HepG2 (cell line): ENCODE results near the gene SRCIN1.

Experiments
- NR3C1 ChIP-seq: sonication (generic); formaldehyde crosslinking; IDR thresholded peaks from 2 replicates; pipeline ENCODE4 v1.4.0; 2020; ENCODE audit warnings: missing genetic modification reagents
- RNF2 ChIP-seq: fragments of 450-650 bp; conservative IDR thresholded peaks from 2 replicates; pipeline ENCODE4 v1.6.1; 2016; ENCODE audit warnings: low read depth
- TEAD3 ChIP-seq: optimal IDR thresholded peaks from 2 replicates; pipeline ENCODE3; 2016; ENCODE audit warnings: borderline replicate concordance
- ZBTB3 ChIP-seq: sonication (generic); formaldehyde crosslinking; IDR thresholded peaks from 2 replicates; pipeline ENCODE4 v1.4.0; 2020; ENCODE audit warnings: low read depth, mild to moderate bottlenecking, moderate library complexity, missing genetic modification reagents, borderline replicate concordance
- ZNF343 ChIP-seq: sonication (generic); formaldehyde crosslinking; IDR thresholded peaks from 2 replicates; pipeline ENCODE4 v1.4.0; 2020; ENCODE audit warnings: mild to moderate bottlenecking, missing genetic modification reagents
- TF ChIP-seq, protein P1 (sequence below), 2 experiments: sonication (generic) in 1 of 2; formaldehyde crosslinking in 1 of 2; IDR thresholded peaks; 2 replicates each; pipeline versions ENCODE4 v1.5.1 to v1.6.1; 2011 to 2020; ENCODE audit warnings: borderline replicate concordance in 1 of 2, low read depth in 1 of 2, low read length in 1 of 2, mild to moderate bottlenecking in 1 of 2, missing genetic modification reagents in 1 of 2, moderate library complexity in 1 of 2
- TF ChIP-seq, protein P2 (sequence below): sonication (generic); formaldehyde crosslinking; IDR thresholded peaks from 2 replicates; pipeline ENCODE4 v1.5.0; 2020; ENCODE audit warnings: mild to moderate bottlenecking, missing genetic modification reagents
- TF ChIP-seq, protein P3 (sequence below): sonication (generic); formaldehyde crosslinking; IDR thresholded peaks from 2 replicates; pipeline ENCODE4 v1.5.0; 2020; ENCODE audit warnings: missing genetic modification reagents, mild to moderate bottlenecking, borderline replicate concordance
- TF ChIP-seq, protein P4 (sequence below): sonication (generic); formaldehyde crosslinking; IDR thresholded peaks from 2 replicates; pipeline ENCODE4 v1.4.0; 2020; ENCODE audit warnings: low read depth, missing genetic modification reagents

DNA sequence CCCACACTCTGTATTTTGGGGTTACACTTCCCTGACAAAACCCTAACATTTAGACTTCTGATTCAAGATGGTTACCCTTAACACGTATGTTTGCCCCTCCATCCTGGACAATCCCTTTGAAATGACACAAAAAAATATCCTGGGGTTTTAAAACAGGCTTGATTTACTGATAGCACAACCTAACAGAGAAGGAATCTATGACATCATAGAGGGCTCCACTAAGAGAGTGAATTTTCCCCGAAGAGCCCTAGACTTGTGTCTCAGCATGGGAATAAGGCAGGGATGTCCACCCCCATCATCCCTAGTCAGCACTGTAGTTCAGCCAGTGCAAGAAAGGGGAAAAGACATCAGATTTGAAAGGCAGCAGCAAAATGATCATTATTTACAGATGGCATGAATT is 15.8 kb upstream of the SRCIN1 start:
- TF ChIP-seq RNF2 (no peak), ZNF343 (peak; percentile 43; the same call in 1 of the 2 replicates), TEAD3 (no peak), ZBTB3 (CRISPR knock-in tag) (no peak), NR3C1 (CRISPR knock-in tag) (no peak)
- TF ChIP-seq, protein P1, sequence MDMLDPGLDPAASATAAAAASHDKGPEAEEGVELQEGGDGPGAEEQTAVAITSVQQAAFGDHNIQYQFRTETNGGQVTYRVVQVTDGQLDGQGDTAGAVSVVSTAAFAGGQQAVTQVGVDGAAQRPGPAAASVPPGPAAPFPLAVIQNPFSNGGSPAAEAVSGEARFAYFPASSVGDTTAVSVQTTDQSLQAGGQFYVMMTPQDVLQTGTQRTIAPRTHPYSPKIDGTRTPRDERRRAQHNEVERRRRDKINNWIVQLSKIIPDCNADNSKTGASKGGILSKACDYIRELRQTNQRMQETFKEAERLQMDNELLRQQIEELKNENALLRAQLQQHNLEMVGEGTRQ (IDR thresholded peaks at IDR 0.05; ENCODE audit: low read depth, low read length) = no peak
- TF ChIP-seq, protein P1 (CRISPR knock-in tag; IDR thresholded peaks at IDR 0.05; ENCODE audit: borderline replicate concordance) = no peak
- TF ChIP-seq, protein P2, sequence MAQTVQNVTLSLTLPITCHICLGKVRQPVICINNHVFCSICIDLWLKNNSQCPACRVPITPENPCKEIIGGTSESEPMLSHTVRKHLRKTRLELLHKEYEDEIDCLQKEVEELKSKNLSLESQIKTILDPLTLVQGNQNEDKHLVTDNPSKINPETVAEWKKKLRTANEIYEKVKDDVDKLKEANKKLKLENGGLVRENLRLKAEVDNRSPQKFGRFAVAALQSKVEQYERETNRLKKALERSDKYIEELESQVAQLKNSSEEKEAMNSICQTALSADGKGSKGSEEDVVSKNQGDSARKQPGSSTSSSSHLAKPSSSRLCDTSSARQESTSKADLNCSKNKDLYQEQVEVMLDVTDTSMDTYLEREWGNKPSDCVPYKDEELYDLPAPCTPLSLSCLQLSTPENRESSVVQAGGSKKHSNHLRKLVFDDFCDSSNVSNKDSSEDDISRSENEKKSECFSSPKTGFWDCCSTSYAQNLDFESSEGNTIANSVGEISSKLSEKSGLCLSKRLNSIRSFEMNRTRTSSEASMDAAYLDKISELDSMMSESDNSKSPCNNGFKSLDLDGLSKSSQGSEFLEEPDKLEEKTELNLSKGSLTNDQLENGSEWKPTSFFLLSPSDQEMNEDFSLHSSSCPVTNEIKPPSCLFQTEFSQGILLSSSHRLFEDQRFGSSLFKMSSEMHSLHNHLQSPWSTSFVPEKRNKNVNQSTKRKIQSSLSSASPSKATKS (CRISPR knock-in tag) = no peak
- TF ChIP-seq, protein P3, sequence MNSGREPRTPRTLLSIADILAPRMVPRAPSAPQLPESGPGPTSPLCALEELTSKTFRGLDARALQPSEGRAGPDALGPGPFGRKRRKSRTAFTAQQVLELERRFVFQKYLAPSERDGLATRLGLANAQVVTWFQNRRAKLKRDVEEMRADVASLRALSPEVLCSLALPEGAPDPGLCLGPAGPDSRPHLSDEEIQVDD (CRISPR knock-in tag) = no peak
- TF ChIP-seq, protein P4, sequence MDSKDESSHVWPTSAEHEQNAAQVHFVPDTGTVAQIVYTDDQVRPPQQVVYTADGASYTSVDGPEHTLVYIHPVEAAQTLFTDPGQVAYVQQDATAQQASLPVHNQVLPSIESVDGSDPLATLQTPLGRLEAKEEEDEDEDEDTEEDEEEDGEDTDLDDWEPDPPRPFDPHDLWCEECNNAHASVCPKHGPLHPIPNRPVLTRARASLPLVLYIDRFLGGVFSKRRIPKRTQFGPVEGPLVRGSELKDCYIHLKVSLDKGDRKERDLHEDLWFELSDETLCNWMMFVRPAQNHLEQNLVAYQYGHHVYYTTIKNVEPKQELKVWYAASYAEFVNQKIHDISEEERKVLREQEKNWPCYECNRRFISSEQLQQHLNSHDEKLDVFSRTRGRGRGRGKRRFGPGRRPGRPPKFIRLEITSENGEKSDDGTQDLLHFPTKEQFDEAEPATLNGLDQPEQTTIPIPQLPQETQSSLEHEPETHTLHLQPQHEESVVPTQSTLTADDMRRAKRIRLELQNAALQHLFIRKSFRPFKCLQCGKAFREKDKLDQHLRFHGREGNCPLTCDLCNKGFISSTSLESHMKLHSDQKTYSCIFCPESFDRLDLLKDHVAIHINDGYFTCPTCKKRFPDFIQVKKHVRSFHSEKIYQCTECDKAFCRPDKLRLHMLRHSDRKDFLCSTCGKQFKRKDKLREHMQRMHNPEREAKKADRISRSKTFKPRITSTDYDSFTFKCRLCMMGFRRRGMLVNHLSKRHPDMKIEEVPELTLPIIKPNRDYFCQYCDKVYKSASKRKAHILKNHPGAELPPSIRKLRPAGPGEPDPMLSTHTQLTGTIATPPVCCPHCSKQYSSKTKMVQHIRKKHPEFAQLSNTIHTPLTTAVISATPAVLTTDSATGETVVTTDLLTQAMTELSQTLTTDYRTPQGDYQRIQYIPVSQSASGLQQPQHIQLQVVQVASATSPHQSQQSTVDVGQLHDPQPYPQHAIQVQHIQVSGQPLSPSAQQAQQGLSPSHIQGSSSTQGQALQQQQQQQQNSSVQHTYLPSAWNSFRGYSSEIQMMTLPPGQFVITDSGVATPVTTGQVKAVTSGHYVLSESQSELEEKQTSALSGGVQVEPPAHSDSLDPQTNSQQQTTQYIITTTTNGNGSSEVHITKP (CRISPR knock-in tag) = no peak
